ENCODE results near the gene MESP2.

- TF ChIP-seq EZH2 (IDR thresholded peaks at IDR 0.05; ENCODE audit: borderline replicate concordance) (no peak), EZH2phosphoT487 (IDR thresholded peaks at IDR 0.05; ENCODE audit: low read depth, severe bottlenecking, unreplicated experiment) (no peak), CTCF (IDR thresholded peaks at IDR 0.05; ENCODE audit: poor library complexity) (no peak)
Observed at GRCh38 chr15:89774492-89774891, 1.6 kb upstream of the MESP2 start.

Measured in hepatocyte (in vitro differentiated cells).